LNCAP (cell line): ENCODE measurements around the gene FAM76A.

Experiments used
- TF ChIP-seq, protein P1 (sequence below): fragments of 450-650 bp; IDR thresholded peaks from 2 replicates; pipeline ENCODE4 v1.5.1; 2017; ENCODE audit warnings: mild to moderate bottlenecking

Gene FAM76A

DNA sequence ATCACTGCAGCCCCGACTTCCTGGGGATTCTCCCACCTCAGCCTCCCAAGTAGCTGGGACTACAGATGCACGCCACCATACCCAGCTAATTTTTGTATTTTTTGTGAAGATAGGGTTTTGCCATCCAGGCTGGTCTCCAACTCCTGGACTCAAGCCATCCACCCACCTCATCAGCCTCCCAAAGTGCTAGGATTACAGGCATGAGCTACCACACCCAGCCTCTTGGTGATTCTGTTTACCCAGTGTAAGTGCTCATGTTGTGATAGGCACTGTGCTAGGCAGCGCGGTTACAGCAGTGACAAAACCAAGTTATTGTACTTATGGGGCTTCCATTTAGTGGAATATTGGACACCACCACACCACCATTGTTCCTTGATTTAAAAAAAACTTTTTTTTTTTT is 37.6 kb downstream of the FAM76A start:
- TF ChIP-seq, protein P1, sequence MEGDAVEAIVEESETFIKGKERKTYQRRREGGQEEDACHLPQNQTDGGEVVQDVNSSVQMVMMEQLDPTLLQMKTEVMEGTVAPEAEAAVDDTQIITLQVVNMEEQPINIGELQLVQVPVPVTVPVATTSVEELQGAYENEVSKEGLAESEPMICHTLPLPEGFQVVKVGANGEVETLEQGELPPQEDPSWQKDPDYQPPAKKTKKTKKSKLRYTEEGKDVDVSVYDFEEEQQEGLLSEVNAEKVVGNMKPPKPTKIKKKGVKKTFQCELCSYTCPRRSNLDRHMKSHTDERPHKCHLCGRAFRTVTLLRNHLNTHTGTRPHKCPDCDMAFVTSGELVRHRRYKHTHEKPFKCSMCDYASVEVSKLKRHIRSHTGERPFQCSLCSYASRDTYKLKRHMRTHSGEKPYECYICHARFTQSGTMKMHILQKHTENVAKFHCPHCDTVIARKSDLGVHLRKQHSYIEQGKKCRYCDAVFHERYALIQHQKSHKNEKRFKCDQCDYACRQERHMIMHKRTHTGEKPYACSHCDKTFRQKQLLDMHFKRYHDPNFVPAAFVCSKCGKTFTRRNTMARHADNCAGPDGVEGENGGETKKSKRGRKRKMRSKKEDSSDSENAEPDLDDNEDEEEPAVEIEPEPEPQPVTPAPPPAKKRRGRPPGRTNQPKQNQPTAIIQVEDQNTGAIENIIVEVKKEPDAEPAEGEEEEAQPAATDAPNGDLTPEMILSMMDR, result no peak

DNA sequence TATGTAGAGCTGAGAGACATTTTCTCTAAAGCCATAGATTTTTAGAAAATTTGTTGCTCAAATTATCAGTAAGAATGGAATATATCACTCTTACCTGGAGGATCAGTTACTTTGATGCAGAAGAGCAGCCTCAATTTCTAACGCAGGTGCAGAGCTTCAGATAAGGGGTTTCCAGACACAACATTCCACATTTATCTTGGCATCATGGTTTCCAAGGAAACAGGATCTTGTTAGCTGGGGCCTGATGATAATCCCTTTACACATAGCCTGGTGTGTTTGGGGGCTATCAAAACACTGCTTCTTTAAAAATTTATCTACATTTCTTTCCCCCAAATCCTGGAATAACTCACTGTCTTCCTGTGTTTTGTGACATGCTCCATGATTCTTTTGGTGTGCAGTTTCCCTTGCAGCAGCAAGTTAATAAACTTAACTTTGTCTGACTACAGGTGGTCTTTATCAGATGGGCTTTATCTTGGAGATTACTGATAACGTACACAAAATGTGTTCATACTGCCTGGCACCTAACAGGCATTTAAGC is 44.6 kb downstream of the FAM76A start:
- TF ChIP-seq, protein P1, result no peak

DNA sequence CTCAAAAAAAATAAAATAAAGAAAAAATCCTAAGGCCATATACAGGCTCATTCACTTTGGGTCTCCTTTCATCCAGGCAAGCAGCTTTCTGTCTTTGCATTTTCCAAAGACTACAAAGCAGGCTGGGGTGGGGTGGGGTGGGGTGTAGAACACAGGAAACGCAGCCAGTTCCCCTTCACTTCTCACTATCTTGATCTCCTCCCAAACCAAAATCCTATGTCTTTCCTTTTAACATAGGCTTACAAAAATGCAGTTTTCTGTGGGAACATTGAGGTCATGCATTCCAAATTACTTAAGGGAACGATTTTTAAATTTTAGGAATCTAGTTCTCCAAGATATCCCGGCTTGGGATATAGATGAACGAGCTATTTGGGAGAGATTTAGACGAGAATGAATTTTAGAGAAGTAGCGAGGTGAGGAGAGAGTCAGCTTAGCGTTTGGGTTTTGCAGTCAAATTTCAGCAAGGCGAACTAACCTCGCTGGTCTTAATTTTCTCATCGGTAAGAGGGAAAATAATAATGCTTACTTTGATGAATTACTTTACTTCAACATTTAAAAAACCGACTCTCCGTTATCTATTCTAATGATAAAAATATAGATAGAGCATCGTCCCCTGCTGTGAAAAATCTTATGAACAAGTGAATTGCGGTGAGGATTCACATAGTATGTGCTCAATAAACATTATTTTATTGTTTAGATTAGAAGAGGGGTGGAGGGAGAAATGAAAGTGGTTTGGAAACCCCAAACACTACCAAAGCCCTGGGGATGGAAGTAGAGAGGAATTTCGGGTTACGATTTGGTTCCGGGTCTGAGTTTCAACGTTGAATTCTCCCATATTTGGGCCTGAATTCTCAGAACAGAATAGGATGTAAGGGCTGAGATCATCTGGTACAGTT is 46.5 kb downstream of the FAM76A start:
- TF ChIP-seq, protein P1, result no peak

DNA sequence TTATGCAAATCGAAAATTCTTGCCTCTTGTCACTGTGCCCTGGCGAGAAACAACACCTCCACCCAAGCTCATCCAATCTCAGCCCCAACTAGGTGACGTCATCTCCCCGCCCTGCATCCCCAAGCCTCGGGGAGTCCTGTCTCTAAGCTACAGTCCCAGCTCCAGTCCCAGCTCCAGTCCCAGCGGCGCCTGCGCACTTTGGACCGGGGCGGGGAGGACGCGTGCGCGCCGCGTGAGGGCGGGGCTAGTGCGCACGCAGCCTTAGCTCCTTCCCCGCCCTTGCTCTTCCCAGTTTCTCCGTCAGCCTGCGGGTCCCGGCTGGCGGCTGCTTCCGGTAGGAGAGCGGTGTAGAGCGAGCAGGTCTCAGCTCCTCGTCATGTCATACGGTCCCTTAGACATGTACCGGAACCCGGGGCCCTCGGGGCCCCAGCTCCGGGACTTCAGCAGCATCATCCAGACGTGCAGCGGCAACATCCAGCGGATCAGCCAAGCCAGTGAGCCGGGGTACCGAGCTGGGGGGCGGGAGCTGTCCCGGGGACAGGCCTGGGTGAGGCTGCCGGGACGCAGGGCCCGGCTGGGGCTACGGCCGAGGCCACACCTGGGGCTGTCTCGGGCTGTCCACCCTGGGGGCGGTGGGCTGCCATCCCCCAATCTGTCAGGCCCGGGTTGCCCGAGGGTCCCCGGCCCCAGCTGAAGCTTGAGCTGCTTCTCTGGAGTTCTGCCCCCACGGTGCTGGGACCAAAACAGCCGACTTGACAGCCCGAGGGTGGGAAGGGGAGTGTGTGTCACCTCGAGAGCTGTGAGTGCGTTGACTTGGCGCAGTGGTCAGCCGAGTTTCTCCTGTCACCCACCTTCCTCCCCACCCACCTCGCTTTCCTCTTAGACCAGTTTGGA is 47.4 kb downstream of the FAM76A start, which contains the start of gene STX12:
TSS of gene STX12 (plus strand) at position 288 of the 894 bp plus-strand sequence. CDS start at position 377, 89 bp downstream.
- TF ChIP-seq, protein P1, result no peak

DNA sequence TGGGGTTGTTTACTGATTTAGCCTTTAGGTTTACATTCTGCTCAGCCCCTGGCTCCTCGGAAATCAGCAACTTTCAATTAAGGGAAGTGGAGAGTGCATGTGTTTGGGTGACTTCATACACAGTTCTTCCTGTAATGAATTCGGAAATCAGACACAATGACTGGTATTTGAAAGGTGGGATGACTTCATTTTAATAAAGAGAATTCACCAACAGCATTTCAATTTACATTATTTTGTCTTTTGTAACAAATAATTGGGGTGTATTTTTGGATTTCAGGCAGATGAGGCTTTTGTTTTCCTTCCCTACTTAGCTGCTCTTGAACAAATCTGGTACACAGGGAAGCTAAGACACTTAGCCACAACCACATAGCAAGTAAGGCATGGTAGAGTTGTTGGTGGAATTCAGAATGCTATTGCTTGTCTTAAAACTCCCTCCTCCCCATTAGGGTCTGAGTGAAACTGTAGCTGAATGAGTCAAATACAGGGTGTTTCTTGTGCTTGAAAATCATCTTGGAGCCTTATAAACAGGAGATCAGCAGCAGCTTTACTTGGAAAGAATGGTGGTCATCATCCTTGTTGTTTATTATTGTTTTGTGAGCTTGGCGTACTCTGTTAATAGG is 48.2 kb downstream of the FAM76A start:
- TF ChIP-seq, protein P1, result no peak

DNA sequence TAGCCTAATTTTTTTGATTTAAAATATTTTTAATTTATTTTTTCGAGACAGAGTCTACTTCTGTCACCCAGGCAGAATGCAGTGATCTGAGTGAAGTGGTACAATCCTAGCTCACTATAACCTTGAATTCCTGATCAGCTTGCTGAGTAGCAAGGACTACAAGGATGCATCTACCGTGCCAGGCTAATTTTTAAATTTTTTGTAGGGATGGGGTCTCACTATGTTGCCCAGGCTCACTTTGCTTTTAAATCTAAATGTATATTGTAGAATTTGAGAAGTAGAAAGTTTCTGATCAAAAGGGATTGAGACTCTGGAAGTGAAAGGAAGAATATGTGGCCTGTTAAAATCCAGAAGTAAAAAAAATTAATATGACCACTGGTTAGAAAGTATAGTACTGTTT is 48.9 kb downstream of the FAM76A start:
- TF ChIP-seq, protein P1, result no peak

DNA sequence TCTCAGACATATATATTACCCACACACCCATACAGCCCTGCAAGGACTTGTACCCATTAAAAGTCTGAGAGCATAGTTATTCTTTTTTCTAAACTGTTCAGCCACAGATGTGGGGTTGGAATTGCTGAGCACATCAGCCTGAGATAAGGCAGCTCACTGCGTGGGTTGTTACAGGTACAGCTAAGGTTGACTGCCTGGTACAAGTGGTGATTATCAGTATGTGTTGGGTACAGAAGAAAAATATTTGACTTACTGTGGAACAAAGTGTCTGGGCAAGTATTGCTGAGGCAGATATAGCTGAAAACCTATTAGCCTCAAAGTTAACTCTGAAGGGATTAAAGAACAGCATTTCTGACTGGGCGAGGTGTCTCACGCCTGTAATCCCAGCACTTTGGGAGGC is 52.3 kb downstream of the FAM76A start:
- TF ChIP-seq, protein P1, result no peak
